Ishikawa (cell line): ENCODE results near the gene MYRIP.

Source experiments
- CEBPB ChIP-seq: IDR thresholded peaks from 2 replicates; pipeline ENCODE4 v1.6.1; 2012
- CREB1 ChIP-seq: IDR thresholded peaks from 2 replicates; pipeline ENCODE4 v1.6.1; 2012; ENCODE audit warnings: low read depth
- EGR1 ChIP-seq: IDR thresholded peaks from 2 replicates; pipeline ENCODE4 v1.6.1; 2012
- EP300 ChIP-seq: IDR thresholded peaks from 2 replicates; pipeline ENCODE4 v1.6.1; 2012; ENCODE audit warnings: borderline replicate concordance
- FOXM1 ChIP-seq: IDR thresholded peaks from 2 replicates; pipeline ENCODE4 v1.6.1; 2012; ENCODE audit warnings: low read depth, borderline replicate concordance
- MAX ChIP-seq: IDR thresholded peaks from 2 replicates; pipeline ENCODE4 v1.6.1; 2012
- NFIC ChIP-seq: IDR thresholded peaks from 2 replicates; pipeline ENCODE4 v1.6.1; 2012
- RAD21 ChIP-seq: IDR thresholded peaks from 2 replicates; pipeline ENCODE4 v1.6.1; 2012; ENCODE audit warnings: low read depth
- REST ChIP-seq: IDR thresholded peaks from 2 replicates; pipeline ENCODE4 v1.6.1; 2012; ENCODE audit warnings: low read depth, mild to moderate bottlenecking
- TAF1 ChIP-seq: IDR thresholded peaks from 2 replicates; pipeline ENCODE4 v1.6.1; 2012; ENCODE audit warnings: low read depth, mild to moderate bottlenecking
- TCF12 ChIP-seq: IDR thresholded peaks from 2 replicates; pipeline ENCODE4 v1.6.1; 2012; ENCODE audit warnings: low read depth
- TEAD4 ChIP-seq: IDR thresholded peaks from 2 replicates; pipeline ENCODE4 v1.6.1; 2012
- YY1 ChIP-seq: IDR thresholded peaks from 2 replicates; pipeline ENCODE4 v1.6.1; 2012; ENCODE audit warnings: low read depth
- ZBTB7A ChIP-seq: IDR thresholded peaks from 2 replicates; pipeline ENCODE4 v1.6.1; 2012; ENCODE audit warnings: low read depth
- TF ChIP-seq, protein P1 (sequence below): IDR thresholded peaks from 2 replicates; pipeline ENCODE4 v1.6.1; 2012

The MYRIP gene

GRCh38 chr3:40226636-40227035, 417.2 kb downstream of the MYRIP start:
- TF ChIP-seq, protein P1, sequence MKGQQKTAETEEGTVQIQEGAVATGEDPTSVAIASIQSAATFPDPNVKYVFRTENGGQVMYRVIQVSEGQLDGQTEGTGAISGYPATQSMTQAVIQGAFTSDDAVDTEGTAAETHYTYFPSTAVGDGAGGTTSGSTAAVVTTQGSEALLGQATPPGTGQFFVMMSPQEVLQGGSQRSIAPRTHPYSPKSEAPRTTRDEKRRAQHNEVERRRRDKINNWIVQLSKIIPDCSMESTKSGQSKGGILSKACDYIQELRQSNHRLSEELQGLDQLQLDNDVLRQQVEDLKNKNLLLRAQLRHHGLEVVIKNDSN: no peak
- TF ChIP-seq TCF12 (no peak), CEBPB (no peak), ZBTB7A (no peak), MAX (no peak), REST (no peak), RAD21 (no peak), EP300 (no peak), EGR1 (no peak), TEAD4 (no peak), TAF1 (no peak), FOXM1 (no peak), NFIC (no peak), YY1 (no peak), CREB1 (no peak)

DNA sequence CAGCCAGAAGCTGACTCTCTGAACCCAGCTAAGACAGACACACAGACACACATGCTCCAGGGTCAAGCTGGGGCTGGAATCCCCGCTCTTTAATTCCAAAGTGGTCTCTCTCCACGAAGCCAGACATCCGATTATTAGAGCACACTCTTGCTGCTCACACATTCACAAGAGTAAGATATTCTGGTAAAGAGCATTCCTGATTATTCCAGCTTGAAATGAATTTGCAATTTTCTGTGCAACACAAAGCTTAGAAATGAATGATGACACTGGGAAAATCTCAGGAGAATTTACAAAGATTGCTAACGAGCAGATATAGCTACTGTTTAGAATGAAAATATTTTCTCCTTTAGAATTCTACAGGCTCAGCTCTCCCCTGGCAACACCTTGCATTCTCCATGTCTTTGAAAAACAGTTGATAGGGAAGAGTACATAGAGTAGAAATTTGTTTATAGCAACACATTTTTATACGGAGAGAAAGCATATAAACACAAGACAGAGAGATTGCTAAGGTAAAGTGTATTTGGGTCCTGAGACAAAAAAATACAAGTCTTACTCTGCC, 419.5 kb downstream of the MYRIP start:
- TF ChIP-seq ZBTB7A (no peak), CREB1 (no peak), EGR1 (no peak), CEBPB (no peak), YY1 (no peak), FOXM1 (no peak), TCF12 (no peak), MAX (no peak), TAF1 (no peak), NFIC (no peak), TEAD4 (no peak), REST (no peak), EP300 (no peak), RAD21 (no peak)
- TF ChIP-seq, protein P1: no peak

- TF ChIP-seq NFIC: no peak
- no peak for TF ChIP-seq FOXM1
Observed at GRCh38 chr3:40229386-40229785, 420.0 kb downstream of the MYRIP start.

GRCh38 chr3:40229963-40230362, 420.6 kb downstream of the MYRIP start:
- TF ChIP-seq FOXM1: no peak
- TF ChIP-seq ZBTB7A: no peak
- no peak for TF ChIP-seq TCF12

DNA sequence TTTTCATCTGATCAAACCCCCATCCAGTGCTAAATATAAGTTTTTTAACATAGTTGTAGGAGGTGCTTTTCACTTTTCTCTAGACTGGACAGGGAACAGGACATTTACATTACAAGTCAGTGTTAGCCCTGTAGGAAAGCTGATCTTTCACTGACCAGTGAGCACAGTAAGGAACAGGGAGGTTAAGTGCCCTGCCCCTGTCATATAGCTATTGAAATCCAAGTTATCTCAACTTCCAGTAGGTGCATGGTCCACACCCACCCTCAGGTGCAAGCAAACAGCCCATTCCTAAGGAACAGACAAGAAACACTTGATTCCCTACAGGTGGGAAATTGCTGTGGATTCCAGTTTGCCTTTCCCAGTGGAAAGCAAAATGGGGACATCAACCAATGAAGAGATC, 421.0 kb downstream of the MYRIP start:
- no peak for TF ChIP-seq ZBTB7A
- no peak for TF ChIP-seq YY1
- TF ChIP-seq RAD21: no peak

DNA sequence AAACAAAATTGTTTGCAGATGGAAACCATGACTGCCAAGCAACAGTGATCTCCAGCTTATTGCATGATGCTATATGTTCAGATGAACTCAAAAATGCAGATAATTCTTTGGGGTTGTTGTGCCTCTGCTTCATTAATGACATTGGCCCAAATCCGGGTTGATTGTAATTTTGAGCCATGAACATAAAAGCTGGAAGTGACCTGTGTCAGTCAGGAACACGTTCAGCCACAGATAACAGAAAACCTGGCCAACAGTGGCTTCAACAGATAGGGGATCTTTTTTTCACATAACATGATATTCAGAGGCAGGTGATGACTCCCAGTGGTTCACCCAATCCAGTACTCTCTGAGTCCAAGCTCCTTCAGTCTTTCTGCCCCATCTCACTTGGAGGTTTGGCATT, 423.2 kb downstream of the MYRIP start:
- no peak for TF ChIP-seq CEBPB
- no peak for TF ChIP-seq ZBTB7A
- TF ChIP-seq MAX: no peak
- TF ChIP-seq CREB1: no peak

- TF ChIP-seq NFIC: no peak
- TF ChIP-seq EGR1: no peak
- no peak for TF ChIP-seq TCF12
- TF ChIP-seq CEBPB: no peak
- no peak for TF ChIP-seq REST
- no peak for TF ChIP-seq RAD21
- TF ChIP-seq MAX: no peak
- no peak for TF ChIP-seq TAF1
- TF ChIP-seq, protein P1: no peak
- TF ChIP-seq EP300: no peak
- TF ChIP-seq FOXM1: no peak
Observed at GRCh38 chr3:40237159-40237558, 427.8 kb downstream of the MYRIP start.
